A673 (cell line): ENCODE data around the gene CTNS. TPM values are rescaled to one million over a fixed set of nuclear protein-coding genes. Genes with fewer than 3 reads are reported as not detected.

ENCODE experiments used
- BruUV-seq: library from RNA; stranded (reverse); fragments of 400-500 nt; replicated peaks from 2 replicates; lab custom pipeline; 2021; lab: Mats Ljungman, UMichigan
- CTCF ChIA-PET: fragments of 300-600 bp; sonication (Branson Sonifier 250); formaldehyde crosslinking; loops from one replicate; lab custom pipeline; 2022; ENCODE audit warnings: antibody characterized with exemption; lab: Charles Lee
- POLR2A ChIA-PET: fragments of 300-600 bp; sonication (Branson Sonifier 250); formaldehyde crosslinking; loops from one replicate; lab custom pipeline; 2022; ENCODE audit warnings: antibody characterized with exemption; ENCODE audit not compliant: low non-redundant PET; lab: Charles Lee
- DNase-seq: peaks from one replicate; pipeline ENCODE4 v3.0.0-alpha.2; 2015; ENCODE audit warnings: low spot score
- H3K27ac ChIP-seq: fragments of 200-600 bp; sonication (generic); 2 replicates; pipeline ENCODE4 v1.5.1; 2016; ENCODE audit warnings: mixed run types, low read depth, mild to moderate bottlenecking, mixed read lengths, antibody characterized with exemption, low read length; ENCODE audit not compliant: poor library complexity, severe bottlenecking
- H3K27me3 ChIP-seq: fragments of 200-600 bp; sonication (generic); replicated peaks from 2 replicates; pipeline ENCODE4 v1.6.1; 2017; ENCODE audit warnings: mixed run types, low read depth, mild to moderate bottlenecking, mixed read lengths, antibody characterized with exemption, low read length; ENCODE audit not compliant: insufficient read depth, poor library complexity
- H3K36me3 ChIP-seq: fragments of 200-600 bp; sonication (generic); 2 replicates; pipeline ENCODE4 v1.6.1; 2016; ENCODE audit warnings: mixed run types, mild to moderate bottlenecking, mixed read lengths, antibody characterized with exemption, low read length; ENCODE audit not compliant: insufficient read depth, poor library complexity, severe bottlenecking
- H3K4me1 ChIP-seq: fragments of 200-600 bp; sonication (generic); 2 replicates; pipeline ENCODE4 v1.6.1; 2017; ENCODE audit warnings: mixed run types, mild to moderate bottlenecking, mixed read lengths, antibody characterized with exemption, low read length; ENCODE audit not compliant: insufficient read depth, poor library complexity, severe bottlenecking
- H3K4me3 ChIP-seq: fragments of 200-600 bp; sonication (generic); 2 replicates; pipeline ENCODE4 v1.5.1; 2016; ENCODE audit warnings: low read depth, mixed run types, mild to moderate bottlenecking, mixed read lengths, low read length; ENCODE audit not compliant: poor library complexity, severe bottlenecking
- H3K9me3 ChIP-seq: fragments of 200-600 bp; sonication (generic); 2 replicates; pipeline ENCODE4 v1.6.1; 2016; ENCODE audit warnings: mixed run types, low read depth, mild to moderate bottlenecking, mixed read lengths, antibody characterized with exemption, low read length; ENCODE audit not compliant: poor library complexity, severe bottlenecking
- CTCF ChIP-seq: fragments of 300-800, 200-600 bp; sonication (generic); conservative IDR thresholded peaks from 2 replicates; pipeline ENCODE4 v1.5.1; 2017; ENCODE audit warnings: low read depth, mild to moderate bottlenecking, antibody characterized with exemption, low read length, moderate library complexity, mixed read lengths
- EZH2 ChIP-seq: fragments of 200-600 bp; sonication (generic); IDR thresholded peaks from 2 replicates; pipeline ENCODE4 v1.6.1; 2017; ENCODE audit warnings: borderline replicate concordance, low read depth, mild to moderate bottlenecking, mixed read lengths, antibody characterized with exemption, low read length; ENCODE audit not compliant: poor library complexity, severe bottlenecking
- intact Hi-C: fragments of 100-400 bp; cut with micrococcal nuclease; formaldehyde crosslinking; loops from one replicate; pipeline ENCODE4 v1.10.0; 2022; ENCODE audit not compliant: unreplicated experiment
- total RNA-seq: library from RNA; stranded (reverse); gene quantifications from 2 replicates; pipeline ENCODE4 v1.2.3, GENCODE V29; 2021

Gene CTNS
- total RNA-seq, 1 experiment from 2014 or later, result 12.6 TPM

- DNase-seq, result no peak
- Histone ChIP-seq H3K4me3 (no peak overlapping the region), H3K27ac (no peak overlapping the region), H3K9me3 (no peaks in the 10 kb centered on the region), H3K27me3 (no peaks in the 10 kb centered on the region), H3K4me1 (no peaks in the 10 kb centered on the region), H3K36me3 (peaks cover 30% of the 10 kb centered on the region)
- no peak for TF ChIP-seq EZH2
- ChIA-PET POLR2A (no interaction called here), CTCF (no interaction called here)
- BruUV-seq, result no TSS peak
- intact Hi-C loops, result no loop called here
Measured at GRCh38 chr17:3621146-3621720, 15.3 kb upstream of the CTNS start.

GRCh38 chr17:3622977-3623594, 13.5 kb upstream of the CTNS start:
- no peaks in the 10 kb centered on the region for H3K4me1 ChIP-seq
- H3K4me3 ChIP-seq, result no peak overlapping the region
- TF ChIP-seq EZH2 (no peak), CTCF (no peak)
- CTCF ChIA-PET, result no interaction called here
- peaks cover 32% of the 10 kb centered on the region for H3K36me3 ChIP-seq
- no TSS peak for BruUV-seq
- H3K27ac ChIP-seq, result no peak overlapping the region
- H3K9me3 ChIP-seq, result no peaks in the 10 kb centered on the region
- no peaks in the 10 kb centered on the region for H3K27me3 ChIP-seq
- intact Hi-C loops, result no loop called here
- no peak for DNase-seq
- POLR2A ChIA-PET, result no interaction called here

- POLR2A ChIA-PET, result no interaction called here
- CTCF ChIA-PET, result no interaction called here
- Histone ChIP-seq H3K4me3 (no peak overlapping the region), H3K27ac (no peak overlapping the region), H3K4me1 (no peaks in the 10 kb centered on the region), H3K36me3 (peaks cover 20% of the 10 kb centered on the region), H3K9me3 (no peaks in the 10 kb centered on the region), H3K27me3 (no peaks in the 10 kb centered on the region)
- TF ChIP-seq EZH2, result no peak
- no peak for TF ChIP-seq CTCF
- BruUV-seq, result no TSS peak
- DNase-seq, result no peak
- intact Hi-C loops, result no loop called here
Measured at GRCh38 chr17:3626831-3627768, 9.5 kb upstream of the CTNS start.
